Esophagus (tissue), 2 donors: Measurements from ENCODE around the gene ST6GAL1. TPM values are rescaled to one million over a fixed set of nuclear protein-coding genes. Genes with fewer than 3 reads are reported as not detected.
"Not testable (repeated sequence)": the region's sequence is repeated elsewhere in the genome, so short reads cannot be mapped to it uniquely, and the experiment has no call there.

Experiments
- H3K27ac ChIP-seq, 2 donors: one replicate each; pipeline ENCODE4 v1.5.1; 2013; ENCODE audit warnings: low read depth in 2 of 2, mild to moderate bottlenecking in 2 of 2, inconsistent platforms in 1 of 2, low read length in 1 of 2, moderate library complexity in 1 of 2
- H3K27me3 ChIP-seq, 2 donors: one replicate each; pipeline ENCODE4 v1.6.1; 2013; ENCODE audit warnings: low read length in 2 of 2, control low read depth in 1 of 2, mild to moderate bottlenecking in 1 of 2; ENCODE audit not compliant: insufficient read depth in 2 of 2, control insufficient read depth in 1 of 2
- H3K36me3 ChIP-seq, 2 donors: one replicate each; pipeline ENCODE4 v1.6.1; 2013; ENCODE audit warnings: low read length in 1 of 2; ENCODE audit not compliant: control insufficient read depth in 2 of 2, insufficient read depth in 2 of 2
- H3K4me1 ChIP-seq, 2 donors: one replicate each; pipeline ENCODE4 v1.6.1; 2013; ENCODE audit warnings: low read length in 1 of 2; ENCODE audit not compliant: control insufficient read depth in 2 of 2, insufficient read depth in 2 of 2
- H3K4me3 ChIP-seq, 2 donors: one replicate each; pipeline ENCODE4 v1.5.1; 2013; ENCODE audit warnings: low read length in 2 of 2, mild to moderate bottlenecking in 2 of 2, low read depth in 1 of 2, moderate library complexity in 1 of 2
- H3K9me3 ChIP-seq, 2 donors: one replicate each; pipeline ENCODE4 v1.6.1; 2013; ENCODE audit warnings: mild to moderate bottlenecking in 2 of 2, low read depth in 1 of 2, low read length in 1 of 2, moderate library complexity in 1 of 2; ENCODE audit not compliant: control insufficient read depth in 2 of 2, insufficient read depth in 1 of 2
- WGBS, 2 donors: extraction: QIAGEN DNeasy Blood & Tissue Kit; methylation state at CpG; one replicate each; pipeline ENCODE4 v1.1.7; 2013; 5-methylcytosine and 5-hydroxymethylcytosine counted together
- polyA plus RNA-seq, 2 donors: library from polyadenylated mRNA; stranded (reverse); fragments of 200-250 nt; gene quantifications; one replicate each; pipeline ENCODE4 v1.2.3, GENCODE V29; 2013
- donor health status: healthy with polysubstance abuse.
- donor health status: Bipolar disorder and iron deficiency.

The ST6GAL1 gene
- polyA plus RNA-seq, 2 donors: 2.0 to 3.0 TPM

DNA sequence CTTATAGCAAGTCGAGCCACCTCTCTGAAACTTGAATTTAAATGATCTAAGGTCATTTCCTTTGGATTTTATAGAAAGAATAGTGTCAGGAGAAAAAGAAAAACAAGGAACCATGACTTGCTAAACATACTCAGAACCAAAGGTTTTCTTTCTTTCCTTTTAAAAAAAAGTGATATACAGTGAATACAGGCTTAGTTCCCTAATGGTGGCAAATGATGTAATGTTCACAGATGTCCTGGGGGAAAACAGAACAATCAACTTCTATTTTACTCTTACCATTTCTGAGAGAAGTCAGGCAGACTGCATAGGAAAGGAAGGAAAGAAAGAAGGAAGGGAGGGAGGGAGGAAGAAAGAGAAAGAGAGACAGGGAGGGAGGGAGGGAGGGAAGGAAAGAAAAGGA is 56.5 kb downstream of the ST6GAL1 start:
- Histone ChIP-seq H3K27me3 (no peaks in the 10 kb centered on the region), H3K9me3 (no peaks in the 10 kb centered on the region), H3K27ac (no peak overlapping the region), H3K4me3 (no peak overlapping the region), H3K4me1 (peaks cover 0 to 2% of the 10 kb centered on the region in 2 donors), H3K36me3 (no peaks in the 10 kb centered on the region)
- WGBS, 2 donors: 82 to 88% methylated on average over 1 of the region's 1 CpG

DNA sequence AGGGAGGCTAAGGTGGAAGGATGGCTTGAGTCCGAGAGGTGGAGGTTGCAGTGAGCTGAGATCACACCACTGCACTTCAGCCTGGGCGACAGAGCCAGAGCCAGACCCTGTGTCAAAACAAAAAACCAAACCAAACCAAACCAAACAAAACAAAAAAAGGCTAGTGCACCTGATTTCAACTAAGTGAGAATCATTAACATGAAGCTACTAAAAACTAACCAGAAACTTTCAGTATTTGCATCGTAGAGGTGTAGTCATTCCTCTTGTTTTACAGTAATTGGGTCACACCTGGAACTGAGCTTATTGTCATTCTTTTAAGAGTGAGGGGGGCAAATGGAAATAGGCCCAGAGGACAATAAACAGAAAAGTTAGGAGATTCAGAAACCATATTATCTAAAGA is 58.5 kb downstream of the ST6GAL1 start:
- Histone ChIP-seq H3K27me3 (no peaks in the 10 kb centered on the region), H3K36me3 (no peaks in the 10 kb centered on the region), H3K4me1 (peaks cover 0 to 2% of the 10 kb centered on the region in 2 donors), H3K9me3 (no peaks in the 10 kb centered on the region), H3K4me3 (no peak overlapping the region), H3K27ac (no peak overlapping the region)
- WGBS, 2 donors: 87 to 92% methylated on average over 3 of the region's 3 CpGs

DNA sequence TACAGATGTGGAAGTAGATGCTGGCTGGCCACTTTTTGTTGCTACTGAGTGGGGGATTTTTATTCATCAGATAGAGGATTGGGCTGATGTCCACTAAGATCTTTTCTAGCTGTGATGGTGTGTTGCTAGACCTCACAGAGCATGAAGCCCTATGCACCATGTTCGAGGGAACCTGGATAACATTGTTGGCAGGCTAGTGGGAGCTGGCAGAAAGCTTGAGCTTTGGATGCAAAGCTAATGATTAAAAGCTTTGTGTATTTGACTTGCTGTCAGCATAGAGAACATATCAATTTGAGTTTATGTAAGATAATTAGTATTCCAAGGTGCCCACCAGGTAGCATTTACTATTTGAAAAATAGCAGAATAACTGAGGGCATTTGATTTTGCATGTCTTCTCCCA is 59.1 kb downstream of the ST6GAL1 start:
- H3K27ac ChIP-seq: no peak overlapping the region
- WGBS, 2 donors: 67 to 83% methylated on average over 1 of the region's 1 CpG
- no peak overlapping the region for H3K4me3 ChIP-seq
- H3K9me3 ChIP-seq: no peaks in the 10 kb centered on the region
- H3K36me3 ChIP-seq: no peaks in the 10 kb centered on the region
- peaks cover 0 to 2% of the 10 kb centered on the region in 2 donors for H3K4me1 ChIP-seq
- no peaks in the 10 kb centered on the region for H3K27me3 ChIP-seq

DNA sequence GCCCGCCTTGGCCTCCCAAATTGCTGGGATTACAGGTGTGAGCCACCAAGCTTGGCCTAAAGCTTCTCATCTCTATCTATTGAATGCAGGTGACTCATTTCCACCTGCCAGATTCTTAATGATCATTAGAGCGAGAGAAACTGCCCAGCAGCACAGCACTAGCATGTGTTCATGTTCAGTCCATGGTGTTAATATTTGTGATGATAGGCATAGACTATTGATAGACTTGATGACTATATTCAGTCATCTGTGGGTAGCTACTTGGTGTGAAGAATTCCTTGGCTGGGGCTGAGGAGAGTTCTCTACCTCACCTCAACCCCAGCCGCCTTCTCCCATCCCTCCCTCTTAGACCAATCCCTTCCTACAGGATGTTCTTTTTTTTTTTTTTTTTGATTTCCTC is 60.0 kb downstream of the ST6GAL1 start:
- Histone ChIP-seq H3K9me3 (no peaks in the 10 kb centered on the region), H3K36me3 (no peaks in the 10 kb centered on the region)
- WGBS, 2 donors: 98 to 99% methylated on average over 3 of the region's 3 CpGs

DNA sequence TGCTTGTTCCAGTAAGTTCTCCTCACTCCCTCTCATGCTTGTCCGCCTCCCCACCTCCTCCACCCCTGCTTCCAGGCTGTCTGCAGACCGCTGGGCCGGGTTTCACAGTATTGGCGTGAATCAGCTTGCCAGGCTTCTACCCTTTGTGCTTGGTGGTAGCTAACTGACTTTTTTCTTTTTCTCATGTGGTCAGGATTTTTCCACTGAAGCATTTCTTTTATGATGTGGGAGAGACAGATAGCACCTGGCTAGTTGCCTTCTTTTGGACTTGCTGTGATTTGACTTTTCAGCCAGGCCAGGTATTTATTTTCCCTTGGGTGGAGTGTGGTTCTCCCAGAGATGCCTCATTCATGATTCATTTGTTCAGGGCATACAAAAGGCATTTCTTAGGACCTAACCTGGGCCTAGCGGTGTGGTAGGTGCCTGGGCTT is 60.6 kb downstream of the ST6GAL1 start:
- Histone ChIP-seq H3K9me3 (no peaks in the 10 kb centered on the region), H3K4me3 (no peak overlapping the region), H3K27me3 (no peaks in the 10 kb centered on the region), H3K27ac (no peak overlapping the region), H3K4me1 (peaks cover 0 to 2% of the 10 kb centered on the region in 2 donors), H3K36me3 (no peaks in the 10 kb centered on the region)
- WGBS, 2 donors: 56 to 73% methylated on average over 5 of the region's 5 CpGs

More for the DNA sequence above, 60.0 kb downstream of the ST6GAL1 start:
- Histone ChIP-seq H3K27ac (no peak overlapping the region), H3K27me3 (no peaks in the 10 kb centered on the region), H3K4me3 (no peak overlapping the region), H3K4me1 (peaks cover 0 to 2% of the 10 kb centered on the region in 2 donors)

DNA sequence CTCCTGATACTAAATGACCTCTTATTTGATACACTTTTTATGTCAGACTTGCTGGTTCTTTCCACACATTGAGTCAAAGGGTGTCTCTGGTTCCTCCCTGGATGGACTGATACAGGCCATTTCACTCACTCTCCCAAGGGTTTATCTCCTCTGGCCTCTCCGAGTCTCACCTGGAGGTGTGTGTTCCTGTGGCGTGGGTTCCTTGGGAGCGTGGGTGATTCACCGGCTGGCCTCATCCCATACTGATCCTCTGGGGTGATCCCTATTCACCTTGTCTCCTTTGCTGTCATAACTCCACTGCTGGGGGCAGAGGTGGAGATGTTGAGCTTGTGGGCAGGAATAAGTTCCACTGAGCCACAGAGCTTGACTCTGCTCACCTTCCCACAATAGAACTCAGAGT is 61.1 kb downstream of the ST6GAL1 start:
- no peaks in the 10 kb centered on the region for H3K36me3 ChIP-seq
- 86 to 96% methylated on average over 4 of the region's 4 CpGs for WGBS, 2 donors
- no peaks in the 10 kb centered on the region for H3K27me3 ChIP-seq
- H3K27ac ChIP-seq: no peak overlapping the region
- H3K4me1 ChIP-seq: peaks cover 0 to 2% of the 10 kb centered on the region in 2 donors
- no peak overlapping the region for H3K4me3 ChIP-seq
- no peaks in the 10 kb centered on the region for H3K9me3 ChIP-seq

DNA sequence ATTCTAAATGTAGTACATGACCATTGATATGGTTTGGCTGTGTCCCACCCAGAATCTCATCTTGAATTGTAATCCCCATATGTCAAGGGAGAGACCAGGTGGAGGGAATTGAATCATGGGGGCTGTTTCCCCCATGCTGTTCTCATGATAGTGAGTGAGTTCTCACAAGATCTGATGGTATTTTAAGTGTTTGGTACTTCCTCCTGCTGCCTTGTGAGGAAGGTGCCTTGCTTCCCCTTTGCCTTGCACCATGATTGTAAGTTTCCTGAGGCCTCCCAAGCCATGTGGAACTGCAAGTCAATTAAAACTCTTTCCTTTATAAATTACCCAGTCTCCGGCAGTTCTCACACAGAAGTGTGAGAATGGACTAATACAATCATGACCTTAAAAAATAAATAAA is 61.8 kb downstream of the ST6GAL1 start:
- WGBS, 2 donors: 96 to 100% methylated on average over 1 of the region's 1 CpG
- not testable (repeated sequence) for H3K4me3 ChIP-seq, H3K36me3 ChIP-seq, H3K27ac ChIP-seq, H3K4me1 ChIP-seq, H3K9me3 ChIP-seq, H3K27me3 ChIP-seq

DNA sequence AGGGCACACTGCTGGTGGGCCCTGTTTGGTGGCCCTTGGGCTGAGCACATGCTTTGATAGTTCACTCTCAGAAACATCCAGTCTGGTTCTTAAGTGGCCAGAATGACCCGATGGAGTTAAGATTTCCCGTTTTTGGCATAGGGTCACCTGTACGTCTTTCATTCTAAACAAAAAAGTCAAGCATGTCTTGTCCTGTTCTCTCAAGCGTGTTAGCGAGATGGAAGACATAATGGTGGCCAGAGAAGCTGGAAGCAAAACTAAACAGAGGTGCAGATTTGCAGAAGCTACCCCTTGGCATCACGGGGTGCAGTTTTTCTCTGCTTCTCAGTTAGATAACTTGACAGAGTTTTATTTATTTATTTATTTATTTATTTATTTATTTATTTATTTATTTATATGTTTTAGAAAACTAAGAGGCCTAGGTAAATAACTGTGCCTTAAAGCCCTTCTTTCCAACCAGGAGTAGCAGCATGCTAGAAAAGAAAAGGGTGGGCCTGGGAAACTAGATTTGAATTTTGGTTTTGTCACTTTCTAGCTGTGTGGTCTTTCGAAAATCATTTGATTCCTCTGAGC is 63.0 kb downstream of the ST6GAL1 start:
- no peak overlapping the region for H3K27ac ChIP-seq
- no peak overlapping the region for H3K4me3 ChIP-seq
- 94% methylated on average over 7 of the region's 7 CpGs for WGBS, 2 donors
- H3K36me3 ChIP-seq: no peaks in the 10 kb centered on the region
- H3K4me1 ChIP-seq: peaks cover 0 to 4% of the 10 kb centered on the region in 2 donors
- H3K9me3 ChIP-seq: no peaks in the 10 kb centered on the region
- H3K27me3 ChIP-seq: no peaks in the 10 kb centered on the region

DNA sequence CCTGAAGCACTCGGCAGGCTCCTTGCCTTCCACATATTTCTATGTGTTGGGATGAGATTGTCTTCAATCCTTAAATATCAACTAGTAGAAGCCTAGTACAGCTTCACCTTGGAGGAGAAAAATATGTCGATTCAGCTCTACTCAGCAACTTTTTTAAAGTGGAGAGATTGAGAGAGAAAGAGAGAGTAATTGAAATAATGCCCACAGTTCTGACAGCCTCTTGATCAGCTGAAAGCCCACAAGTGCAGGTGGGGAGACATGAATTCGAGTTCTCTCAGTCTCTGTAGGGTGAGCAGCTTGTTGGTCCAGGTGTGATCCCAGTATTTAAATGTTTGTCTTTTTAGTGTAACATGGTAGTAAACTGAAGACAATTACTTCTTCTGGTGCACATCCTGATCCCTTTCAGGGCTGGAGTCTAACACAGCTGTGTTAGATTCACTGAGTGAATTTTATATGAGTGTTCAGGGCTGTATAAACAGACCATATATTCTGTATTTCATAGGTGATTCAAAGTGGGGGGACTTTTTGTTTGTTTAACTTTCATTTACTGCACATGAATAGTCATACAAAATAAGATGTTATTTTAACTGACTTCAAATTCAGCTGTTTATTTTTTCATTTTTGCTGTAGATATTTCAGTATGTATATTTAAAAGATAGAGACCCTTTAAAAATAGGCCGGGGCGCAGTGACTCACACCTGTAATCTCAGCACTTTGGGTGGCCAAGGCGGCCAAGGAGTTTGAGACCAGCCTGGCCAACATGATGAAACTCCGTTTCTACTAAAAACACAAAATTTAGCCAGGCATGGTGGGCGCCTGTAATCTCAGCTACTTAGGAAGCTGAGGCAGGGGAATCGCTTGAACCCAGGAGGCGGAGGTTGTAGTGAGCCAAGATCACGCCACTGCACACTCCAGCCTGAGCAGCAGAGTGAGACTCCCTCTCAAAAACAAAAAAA is 64.0 kb downstream of the ST6GAL1 start:
- Histone ChIP-seq H3K4me3 (no peak overlapping the region), H3K4me1 (peaks cover 0 to 4% of the 10 kb centered on the region in 2 donors)
- WGBS, 2 donors: 92 to 93% methylated on average over 11 of the region's 11 CpGs

More for the DNA sequence above, 64.0 kb downstream of the ST6GAL1 start:
- Histone ChIP-seq H3K9me3 (no peaks in the 10 kb centered on the region), H3K27me3 (no peaks in the 10 kb centered on the region), H3K27ac (no peak overlapping the region), H3K36me3 (no peaks in the 10 kb centered on the region)
